Kidney epithelial cell (primary cell): ENCODE measurements around the gene ALOX5. TPM values are rescaled to one million over a fixed set of nuclear protein-coding genes. Genes with fewer than 3 reads are reported as not detected.

Experiments
- DNase-seq: peaks from one replicate; pipeline ENCODE4 v3.0.0-alpha.2; 2010; ENCODE audit warnings: low read depth
- H3K27me3 ChIP-seq: 2 replicates; pipeline ENCODE4 v1.6.0; 2011; ENCODE audit warnings: low read length; ENCODE audit not compliant: control insufficient read depth, insufficient read depth
- H3K36me3 ChIP-seq: 2 replicates; pipeline ENCODE4 v1.5.1; 2011; ENCODE audit warnings: low read length; ENCODE audit not compliant: control insufficient read depth, insufficient read depth
- H3K4me3 ChIP-seq: 2 replicates; pipeline ENCODE4 v1.5.1; 2011; ENCODE audit warnings: low read depth, mild to moderate bottlenecking, control low read depth, low read length
- CTCF ChIP-seq: IDR thresholded peaks from 2 replicates; pipeline ENCODE4 v1.5.1; 2011; ENCODE audit warnings: mild to moderate bottlenecking, moderate library complexity, low read length, control low read depth, inconsistent platforms; ENCODE audit not compliant: insufficient read depth, poor library complexity, severe bottlenecking
- total RNA-seq: library from RNA; depleted of rRNA; stranded (reverse); fragments of >200 nt; gene quantifications from 2 replicates; pipeline ENCODE4 v1.2.3, GENCODE V29; 2015

ALOX5 gene
- total RNA-seq, 1 donor from 2014 or later, result 18.7 TPM

- DNase-seq, result no peak
- H3K4me3 ChIP-seq, result no peak overlapping the region
These were observed 1.1 kb downstream of the ALOX5 start for GRCh38 chr10:45375101-45375500.

DNA sequence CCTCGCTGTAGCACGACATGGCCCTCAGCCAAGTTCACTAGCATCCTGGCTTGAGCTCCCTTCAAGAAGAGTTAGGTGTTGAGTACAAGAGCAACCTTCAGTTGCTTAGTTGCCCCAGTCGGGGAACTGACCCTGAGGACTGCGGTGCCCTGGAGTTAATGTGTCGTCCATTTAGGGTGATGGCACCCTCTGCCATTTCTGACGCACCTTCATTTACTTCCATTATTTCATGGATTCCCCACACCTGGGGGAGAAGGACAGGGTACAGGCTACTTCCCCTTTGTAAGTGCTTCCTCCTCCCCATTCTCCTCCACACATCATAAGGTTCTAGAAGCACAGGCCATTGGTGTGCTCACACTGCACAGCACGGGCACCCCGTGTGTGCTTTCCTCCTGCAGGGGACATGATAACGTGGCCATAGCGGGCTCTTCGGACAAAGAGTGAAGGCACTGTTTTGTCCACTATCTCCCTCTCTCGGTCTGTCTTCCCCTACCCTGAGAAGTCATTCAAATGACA, 1.8 kb downstream of the ALOX5 start:
- no peaks in the 10 kb centered on the region for H3K36me3 ChIP-seq
- no peak overlapping the region for H3K4me3 ChIP-seq
- no peak for TF ChIP-seq CTCF
- no peak for DNase-seq
- peaks cover 17% of the 10 kb centered on the region for H3K27me3 ChIP-seq

More at GRCh38 chr10:45375101-45375500, 1.1 kb downstream of the ALOX5 start:
- TF ChIP-seq CTCF, result no peak
- Histone ChIP-seq H3K27me3 (peaks cover 17% of the 10 kb centered on the region), H3K36me3 (no peaks in the 10 kb centered on the region)

- peaks cover 17% of the 10 kb centered on the region for H3K27me3 ChIP-seq
- DNase-seq, result no peak
- H3K4me3 ChIP-seq, result no peak overlapping the region
- TF ChIP-seq CTCF, result no peak
- H3K36me3 ChIP-seq, result no peaks in the 10 kb centered on the region
These were observed 2.4 kb downstream of the ALOX5 start for GRCh38 chr10:45376371-45376801.

DNA sequence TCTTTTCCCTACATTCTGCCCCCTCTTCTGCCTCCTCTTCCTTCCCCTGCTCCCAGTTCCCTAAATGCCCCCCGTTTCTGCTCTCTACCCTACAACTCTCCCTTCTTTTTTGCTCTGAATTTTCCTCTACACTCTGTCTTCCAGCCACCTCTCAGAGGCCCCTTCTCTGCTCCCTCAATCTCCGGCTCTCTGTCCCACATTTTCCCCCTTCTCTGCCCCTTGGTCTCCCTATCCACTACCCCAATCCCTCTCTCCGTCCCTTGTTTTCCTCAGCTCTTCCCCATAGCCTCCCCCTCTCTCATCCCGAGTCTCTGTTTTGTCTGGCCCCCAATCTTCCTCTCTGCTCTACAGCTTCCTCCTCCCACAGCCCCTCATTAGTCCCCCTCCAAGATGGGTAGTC, 3.3 kb downstream of the ALOX5 start:
- no peak overlapping the region for H3K4me3 ChIP-seq
- H3K27me3 ChIP-seq, result peaks cover 17% of the 10 kb centered on the region
- no peak for DNase-seq
- H3K36me3 ChIP-seq, result no peaks in the 10 kb centered on the region
- no peak for TF ChIP-seq CTCF

DNA sequence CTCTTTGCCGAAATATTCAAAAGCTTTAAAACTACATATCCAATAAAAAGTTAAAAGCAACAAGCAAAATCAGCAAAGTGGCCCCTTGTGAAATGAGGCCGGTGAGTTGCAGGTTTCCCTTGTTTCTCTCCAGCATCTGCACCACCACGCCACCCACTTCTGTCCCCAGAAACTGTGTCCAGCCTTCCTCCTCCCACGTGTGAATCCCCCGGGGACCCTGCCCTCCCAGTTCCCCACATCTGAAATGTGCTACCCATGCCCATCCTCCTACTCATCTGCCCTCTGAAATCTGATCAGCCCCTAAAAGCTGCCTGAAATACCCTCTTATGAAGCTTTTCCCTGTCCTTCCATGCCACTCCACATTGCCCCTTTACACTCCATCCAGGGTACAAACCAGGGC, 3.8 kb downstream of the ALOX5 start:
- DNase-seq, result no peak
- no peak for TF ChIP-seq CTCF
- no peaks in the 10 kb centered on the region for H3K36me3 ChIP-seq
- peaks cover 17% of the 10 kb centered on the region for H3K27me3 ChIP-seq
- no peak overlapping the region for H3K4me3 ChIP-seq
